ENCODE data around the gene GATA1.

DNA sequence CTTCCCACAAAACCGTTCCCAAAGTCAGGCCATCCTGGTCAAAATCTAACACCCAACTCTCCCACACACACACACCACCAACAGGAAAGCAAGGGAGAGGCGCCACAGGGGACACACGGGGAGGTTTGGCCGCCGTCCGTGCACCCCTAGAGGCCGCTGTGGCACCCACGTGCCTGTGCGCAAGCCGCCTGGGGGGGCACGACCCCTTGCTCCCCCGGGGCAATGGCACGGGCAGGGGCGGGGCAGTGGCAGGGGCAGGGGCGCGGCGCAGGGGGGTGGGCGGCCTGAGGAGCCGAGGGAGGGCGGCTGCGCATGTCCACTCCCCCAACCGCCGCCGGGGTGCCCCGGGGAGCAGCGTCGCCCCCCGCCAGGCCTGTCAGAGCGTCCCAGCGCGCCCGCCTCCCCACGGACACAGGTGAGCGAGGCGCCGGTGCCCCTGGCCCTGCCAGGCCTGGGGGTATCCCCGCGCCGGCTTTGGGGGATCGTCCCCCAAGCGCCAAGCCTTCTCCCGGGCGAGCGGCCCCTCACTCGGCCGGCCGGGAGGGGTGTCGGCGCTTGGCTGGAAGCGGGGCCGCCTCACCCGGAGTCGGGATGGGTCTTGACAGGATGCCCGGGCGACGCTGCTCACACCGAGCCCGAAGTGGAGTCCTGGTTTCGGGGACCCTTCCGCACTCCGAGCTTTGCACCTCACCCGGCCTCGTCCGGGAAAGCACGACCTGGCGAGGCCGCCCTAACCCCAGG is 39.9 kb downstream of the GATA1 start, which contains the start of gene ERAS:
- TF ChIP-seq, protein P1, sequence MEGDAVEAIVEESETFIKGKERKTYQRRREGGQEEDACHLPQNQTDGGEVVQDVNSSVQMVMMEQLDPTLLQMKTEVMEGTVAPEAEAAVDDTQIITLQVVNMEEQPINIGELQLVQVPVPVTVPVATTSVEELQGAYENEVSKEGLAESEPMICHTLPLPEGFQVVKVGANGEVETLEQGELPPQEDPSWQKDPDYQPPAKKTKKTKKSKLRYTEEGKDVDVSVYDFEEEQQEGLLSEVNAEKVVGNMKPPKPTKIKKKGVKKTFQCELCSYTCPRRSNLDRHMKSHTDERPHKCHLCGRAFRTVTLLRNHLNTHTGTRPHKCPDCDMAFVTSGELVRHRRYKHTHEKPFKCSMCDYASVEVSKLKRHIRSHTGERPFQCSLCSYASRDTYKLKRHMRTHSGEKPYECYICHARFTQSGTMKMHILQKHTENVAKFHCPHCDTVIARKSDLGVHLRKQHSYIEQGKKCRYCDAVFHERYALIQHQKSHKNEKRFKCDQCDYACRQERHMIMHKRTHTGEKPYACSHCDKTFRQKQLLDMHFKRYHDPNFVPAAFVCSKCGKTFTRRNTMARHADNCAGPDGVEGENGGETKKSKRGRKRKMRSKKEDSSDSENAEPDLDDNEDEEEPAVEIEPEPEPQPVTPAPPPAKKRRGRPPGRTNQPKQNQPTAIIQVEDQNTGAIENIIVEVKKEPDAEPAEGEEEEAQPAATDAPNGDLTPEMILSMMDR (IDR thresholded peaks at IDR 0.05; ENCODE audit: borderline replicate concordance, extremely low read depth, low read length, poor library complexity, severe bottlenecking) = no peak
- TF ChIP-seq EZH2 (IDR thresholded peaks at IDR 0.05; ENCODE audit: borderline replicate concordance, low read depth, low read length, severe bottlenecking) = no peak

All from DND-41 (cell line).